GM18511 (cell line): ENCODE results near the gene INVS.
"Not testable (repeated sequence)": the region's sequence is repeated elsewhere in the genome, so short reads cannot be mapped to it uniquely, and the experiment has no call there.

Experiments used
- ATAC-seq: cut with Tn5 transposase; IDR thresholded peaks from one replicate; pipeline ENCODE4 v1.9.1; 2021; ENCODE audit warnings: mild to moderate bottlenecking, moderate library complexity; ENCODE audit not compliant: unreplicated experiment

The INVS gene, protein sequence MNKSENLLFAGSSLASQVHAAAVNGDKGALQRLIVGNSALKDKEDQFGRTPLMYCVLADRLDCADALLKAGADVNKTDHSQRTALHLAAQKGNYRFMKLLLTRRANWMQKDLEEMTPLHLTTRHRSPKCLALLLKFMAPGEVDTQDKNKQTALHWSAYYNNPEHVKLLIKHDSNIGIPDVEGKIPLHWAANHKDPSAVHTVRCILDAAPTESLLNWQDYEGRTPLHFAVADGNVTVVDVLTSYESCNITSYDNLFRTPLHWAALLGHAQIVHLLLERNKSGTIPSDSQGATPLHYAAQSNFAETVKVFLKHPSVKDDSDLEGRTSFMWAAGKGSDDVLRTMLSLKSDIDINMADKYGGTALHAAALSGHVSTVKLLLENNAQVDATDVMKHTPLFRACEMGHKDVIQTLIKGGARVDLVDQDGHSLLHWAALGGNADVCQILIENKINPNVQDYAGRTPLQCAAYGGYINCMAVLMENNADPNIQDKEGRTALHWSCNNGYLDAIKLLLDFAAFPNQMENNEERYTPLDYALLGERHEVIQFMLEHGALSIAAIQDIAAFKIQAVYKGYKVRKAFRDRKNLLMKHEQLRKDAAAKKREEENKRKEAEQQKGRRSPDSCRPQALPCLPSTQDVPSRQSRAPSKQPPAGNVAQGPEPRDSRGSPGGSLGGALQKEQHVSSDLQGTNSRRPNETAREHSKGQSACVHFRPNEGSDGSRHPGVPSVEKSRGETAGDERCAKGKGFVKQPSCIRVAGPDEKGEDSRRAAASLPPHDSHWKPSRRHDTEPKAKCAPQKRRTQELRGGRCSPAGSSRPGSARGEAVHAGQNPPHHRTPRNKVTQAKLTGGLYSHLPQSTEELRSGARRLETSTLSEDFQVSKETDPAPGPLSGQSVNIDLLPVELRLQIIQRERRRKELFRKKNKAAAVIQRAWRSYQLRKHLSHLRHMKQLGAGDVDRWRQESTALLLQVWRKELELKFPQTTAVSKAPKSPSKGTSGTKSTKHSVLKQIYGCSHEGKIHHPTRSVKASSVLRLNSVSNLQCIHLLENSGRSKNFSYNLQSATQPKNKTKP

DNA sequence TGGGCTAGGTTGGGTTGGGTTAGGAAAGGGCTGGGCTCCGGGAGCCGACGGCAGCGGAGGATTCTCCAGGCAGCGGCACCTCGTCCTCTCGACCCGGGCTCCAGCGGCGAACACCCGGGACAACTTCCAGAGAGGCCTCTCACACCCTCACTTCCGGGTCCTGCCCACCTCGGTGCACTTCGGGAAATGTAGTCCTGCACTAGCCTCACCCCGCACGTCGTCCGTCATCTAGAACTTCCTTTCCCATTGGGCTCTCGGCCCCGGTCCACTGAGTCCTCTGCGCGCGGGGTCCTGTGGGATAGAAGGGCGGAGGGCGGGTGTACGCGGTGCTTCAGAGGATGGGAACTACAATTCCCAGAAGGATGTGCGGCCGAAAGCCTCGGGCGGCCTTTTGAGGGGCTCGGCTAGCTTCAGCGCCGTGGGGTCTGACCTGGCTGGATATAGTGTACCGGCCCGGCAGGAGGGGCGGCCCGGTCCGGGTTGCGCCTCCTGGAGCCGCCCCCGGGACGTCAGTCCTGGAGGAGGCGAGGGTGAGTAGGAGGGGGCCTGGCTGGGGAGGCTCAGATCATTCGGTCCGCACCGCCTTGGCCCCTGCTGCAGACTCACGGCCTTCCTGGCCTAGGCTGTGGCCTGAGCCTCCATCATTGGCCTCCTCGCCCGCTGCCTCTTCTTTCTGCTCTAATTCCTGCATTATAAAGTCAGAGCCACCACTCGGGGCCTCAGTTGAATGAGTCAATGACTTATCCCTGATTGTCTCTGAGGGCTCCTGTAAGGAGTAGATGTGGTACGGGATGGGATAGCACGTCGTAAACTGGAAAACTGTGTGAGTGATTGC is at the start of gene INVS, which contains the start of gene ERP44:
INVS (plus strand) TSS at position 357 of the 835 bp plus-strand sequence. CDS start 5,279 bp downstream, outside the sequence.
ERP44 (minus strand) TSS at position 114 of the 835 bp plus-strand sequence. CDS start 160 bp downstream, outside the sequence.
- peak; percentile 98 for ATAC-seq

DNA sequence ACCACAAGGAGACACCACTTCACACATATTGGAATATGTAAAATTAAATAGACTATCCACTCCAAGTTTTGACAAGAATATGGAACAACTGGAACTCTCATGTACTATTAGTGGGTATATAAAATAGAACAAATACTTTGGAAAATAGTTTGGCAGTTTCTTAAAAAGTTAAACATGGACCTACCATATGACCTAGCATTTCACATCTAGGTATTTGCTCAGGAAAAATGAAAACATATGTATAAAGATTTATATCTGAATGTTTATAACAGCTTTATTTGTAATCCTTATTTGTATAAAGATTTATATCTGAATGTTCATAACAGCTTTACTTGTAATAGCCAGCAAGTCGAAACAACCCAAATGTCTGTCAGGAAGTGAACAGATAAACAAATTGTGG is 49.5 kb upstream of the INVS start:
- ATAC-seq: no peak

DNA sequence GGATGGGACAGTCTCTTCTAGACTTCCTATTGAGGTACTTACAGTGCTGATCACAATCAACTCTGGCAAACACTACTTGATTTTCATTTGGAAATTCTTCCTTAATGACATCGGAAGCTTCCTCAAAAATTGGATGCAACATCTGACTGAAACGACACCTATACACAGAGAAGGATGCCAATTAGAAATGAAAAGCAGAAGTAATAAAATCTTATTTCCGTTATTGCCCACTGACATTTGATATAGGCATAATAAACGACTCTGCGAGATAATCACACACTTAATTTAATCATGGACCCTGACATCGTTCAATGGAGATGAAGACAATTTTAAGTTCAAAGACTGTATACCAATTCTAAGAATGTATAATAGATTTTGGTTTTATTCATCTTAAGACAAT is 46.7 kb upstream of the INVS start:
- ATAC-seq: no peak

DNA sequence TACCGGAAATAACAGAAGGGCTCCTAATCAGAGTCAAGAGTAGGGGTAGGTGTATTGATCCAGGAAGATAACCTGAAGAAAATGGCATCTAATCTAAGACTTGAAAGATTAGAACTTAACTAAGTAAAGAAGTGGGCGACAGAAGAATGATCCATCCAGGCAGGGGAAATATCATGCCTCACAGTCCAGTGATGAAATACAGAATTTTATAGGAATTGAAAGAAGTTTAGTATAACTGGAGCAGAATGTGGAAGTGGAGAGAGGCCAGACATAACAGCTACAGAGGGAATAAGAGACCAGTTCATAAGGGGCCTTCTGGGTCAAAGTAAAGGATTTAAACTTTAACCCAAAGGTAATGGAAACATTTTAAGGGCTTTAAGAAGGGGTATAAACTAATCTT is 42.5 kb upstream of the INVS start:
- ATAC-seq: no peak

DNA sequence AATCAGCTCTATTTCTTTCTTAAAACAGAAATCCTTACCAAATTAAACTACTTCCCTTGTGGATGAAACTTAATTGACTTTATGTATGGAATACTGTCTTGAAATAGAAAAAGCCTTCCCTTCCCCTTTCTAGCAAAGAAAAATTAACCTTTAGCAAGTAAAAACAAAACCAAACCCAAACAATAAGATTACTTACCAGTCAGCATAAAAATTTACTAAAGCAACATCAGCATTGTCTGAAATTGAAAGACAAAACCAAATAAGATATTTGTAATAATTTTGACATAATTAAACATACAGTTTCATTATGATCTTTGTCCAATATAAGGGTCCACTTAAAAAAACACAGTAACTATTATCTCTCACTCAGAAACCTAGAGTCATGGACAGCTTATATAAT is 41.4 kb upstream of the INVS start:
- no peak for ATAC-seq

DNA sequence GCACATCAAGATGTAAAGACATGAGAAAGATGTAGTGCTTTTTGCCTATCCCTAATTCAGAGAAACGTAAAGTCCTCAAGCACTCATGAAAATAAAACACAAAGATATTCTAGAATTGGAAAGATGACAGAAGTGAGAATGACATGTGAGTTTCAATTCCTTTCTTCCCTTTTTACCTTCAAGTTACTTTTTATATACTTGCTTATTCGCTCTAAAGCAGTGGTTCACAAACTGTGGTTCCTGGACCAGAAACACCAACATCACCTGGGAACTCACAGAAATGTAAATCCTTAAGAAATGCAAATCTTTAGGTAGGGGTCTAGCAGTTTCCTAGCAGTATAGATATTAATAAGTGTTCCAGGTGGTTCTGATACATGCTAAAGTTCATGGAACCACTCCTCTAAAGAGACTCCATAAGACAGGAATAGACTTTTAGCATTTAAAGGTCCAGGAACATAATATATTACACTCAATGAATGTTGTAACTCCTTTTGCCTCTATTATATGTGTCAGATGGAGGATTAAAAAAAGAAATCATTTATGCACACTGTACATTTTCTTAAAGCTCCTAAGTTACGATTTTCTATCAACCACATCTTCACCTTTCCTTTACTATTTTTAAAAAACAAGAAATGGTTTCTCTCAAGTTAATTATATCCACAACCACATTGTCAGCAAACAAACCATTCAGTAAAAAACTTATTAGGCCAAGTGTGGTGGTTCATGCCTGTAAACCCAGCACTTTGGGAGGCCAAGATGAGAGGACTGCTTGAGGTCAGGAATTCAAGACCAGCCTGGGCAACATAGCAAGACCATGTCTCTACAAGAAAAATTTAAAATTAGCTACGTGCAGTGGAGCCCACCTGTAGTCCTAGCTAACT is 40.1 kb upstream of the INVS start:
- peak; percentile 87 for ATAC-seq

DNA sequence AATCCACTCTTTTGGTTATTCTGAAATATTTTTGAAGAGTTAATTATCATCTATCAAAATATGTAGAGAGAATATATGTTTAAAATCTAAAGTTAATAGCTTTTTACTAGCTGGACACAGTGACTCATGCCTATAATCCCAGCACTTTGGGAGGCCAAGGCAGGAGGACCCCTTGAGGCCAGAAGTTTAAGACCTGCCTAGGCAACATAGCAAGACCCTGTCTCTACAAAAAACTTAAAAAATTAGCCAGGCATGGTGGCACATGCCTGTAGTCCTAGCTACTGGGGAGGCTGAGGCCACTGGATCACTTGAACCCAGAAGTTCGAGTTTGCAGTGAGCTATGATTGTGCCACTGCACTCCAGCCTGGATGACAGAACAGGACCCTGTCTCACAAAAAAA is 36.4 kb upstream of the INVS start:
- not testable (repeated sequence) for ATAC-seq

DNA sequence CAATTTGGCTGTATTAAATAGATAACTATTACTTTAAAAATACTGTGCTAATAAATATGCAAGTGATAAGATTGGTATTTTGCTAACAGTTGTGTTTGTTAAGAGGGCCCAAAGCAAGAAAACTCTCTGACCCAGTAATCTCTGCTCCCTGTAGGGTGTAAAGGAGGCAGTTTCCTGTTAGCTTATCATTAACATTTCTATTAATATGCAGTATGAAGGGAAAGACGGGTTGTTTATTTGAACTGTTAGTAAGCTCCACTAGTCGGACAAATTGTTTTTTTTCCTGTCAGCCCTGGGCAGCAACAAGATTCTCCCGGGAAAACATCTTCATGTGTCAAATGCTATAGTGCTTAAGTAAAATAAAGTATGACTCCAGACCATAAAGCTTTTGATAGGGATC is 35.9 kb upstream of the INVS start:
- no peak for ATAC-seq

DNA sequence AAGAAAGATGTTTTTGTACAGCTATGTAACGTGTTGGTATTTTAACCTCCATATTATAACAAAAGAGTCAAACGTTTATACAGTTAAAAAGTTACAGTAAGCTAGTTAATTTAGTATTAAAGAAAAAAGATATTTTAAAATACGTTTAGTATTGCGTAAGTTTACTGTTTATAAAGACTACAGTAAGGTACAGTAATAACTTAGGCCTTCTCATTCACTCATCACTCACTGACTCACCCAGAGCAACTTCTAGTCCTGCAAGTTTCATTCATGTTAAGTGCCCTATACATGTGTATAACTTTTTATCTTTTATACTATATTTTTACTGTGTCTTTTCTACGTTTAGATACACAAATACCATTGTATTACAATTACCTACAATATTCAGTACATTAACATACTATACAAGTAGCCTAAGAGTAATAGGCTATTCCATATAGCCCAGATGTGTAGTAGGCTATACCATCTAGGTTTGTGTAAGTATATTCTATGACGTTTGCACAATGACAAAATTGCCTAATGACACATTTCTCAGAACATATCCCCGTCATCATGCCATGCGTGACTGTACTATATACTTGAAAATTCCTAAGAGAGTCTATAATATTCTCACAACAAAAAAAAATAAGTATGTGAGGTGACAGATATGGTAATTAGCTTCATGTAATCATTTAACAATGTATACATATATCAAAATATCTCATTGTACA is 34.0 kb upstream of the INVS start:
- ATAC-seq: no peak

DNA sequence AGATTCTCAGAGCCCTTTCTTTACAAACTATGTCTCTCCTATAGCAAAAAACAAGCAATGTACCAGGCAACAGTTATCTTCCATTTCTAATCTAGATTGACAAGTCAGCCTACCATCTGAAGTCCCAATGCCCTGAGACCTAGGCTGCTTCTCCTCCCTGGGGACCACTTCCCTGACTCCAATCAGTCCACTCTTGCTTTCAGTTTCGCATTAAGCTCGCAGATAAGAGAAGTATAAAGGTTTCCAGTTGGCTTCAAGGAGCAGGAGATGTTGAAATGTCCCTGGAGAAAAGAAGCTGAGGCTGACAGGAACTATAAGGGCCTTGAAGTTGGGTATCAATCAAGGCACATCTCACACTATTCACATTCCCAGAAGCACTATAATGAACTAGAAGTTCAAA is 32.5 kb upstream of the INVS start:
- peak; percentile 65 for ATAC-seq

DNA sequence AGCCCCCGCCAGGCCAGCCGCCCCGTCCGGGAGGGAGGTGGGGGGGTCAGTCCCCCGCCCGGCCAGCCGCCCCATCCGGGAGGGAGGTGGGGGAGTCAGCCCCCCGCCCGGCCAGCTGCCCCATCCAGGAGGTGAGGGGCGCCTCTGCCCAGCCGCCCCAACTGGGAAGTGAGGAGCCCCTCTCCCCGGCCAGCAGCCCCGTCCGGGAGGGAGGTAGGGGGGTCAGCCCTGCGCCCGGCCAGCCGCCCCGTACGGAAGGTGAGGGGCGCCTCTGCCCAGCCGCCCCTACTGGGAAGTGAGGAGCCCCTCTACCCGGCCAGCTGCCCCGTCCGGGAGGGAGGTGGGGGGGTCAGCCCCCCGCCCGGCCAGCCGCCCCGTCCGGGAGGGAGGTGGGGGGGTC is 31.1 kb upstream of the INVS start:
- not testable (repeated sequence) for ATAC-seq

DNA sequence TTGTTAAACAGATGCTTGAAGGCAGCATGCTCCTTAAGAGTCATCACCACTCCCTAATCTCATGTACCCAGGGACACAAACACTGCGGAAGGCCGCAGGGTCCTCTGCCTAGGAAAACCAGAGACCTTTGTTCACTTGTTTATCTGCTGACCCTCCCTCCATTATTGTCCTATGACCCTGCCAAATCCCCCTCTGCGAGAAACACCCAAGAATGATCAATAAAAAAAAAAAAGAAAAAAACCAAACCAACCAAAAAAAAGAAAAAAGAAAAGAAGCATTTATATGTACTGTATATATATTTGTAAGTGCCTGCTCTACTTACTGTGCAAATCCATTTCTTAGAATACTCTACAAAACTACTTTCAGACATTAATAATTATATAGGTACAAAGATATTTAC is 30.0 kb upstream of the INVS start:
- ATAC-seq: not testable (repeated sequence)

DNA sequence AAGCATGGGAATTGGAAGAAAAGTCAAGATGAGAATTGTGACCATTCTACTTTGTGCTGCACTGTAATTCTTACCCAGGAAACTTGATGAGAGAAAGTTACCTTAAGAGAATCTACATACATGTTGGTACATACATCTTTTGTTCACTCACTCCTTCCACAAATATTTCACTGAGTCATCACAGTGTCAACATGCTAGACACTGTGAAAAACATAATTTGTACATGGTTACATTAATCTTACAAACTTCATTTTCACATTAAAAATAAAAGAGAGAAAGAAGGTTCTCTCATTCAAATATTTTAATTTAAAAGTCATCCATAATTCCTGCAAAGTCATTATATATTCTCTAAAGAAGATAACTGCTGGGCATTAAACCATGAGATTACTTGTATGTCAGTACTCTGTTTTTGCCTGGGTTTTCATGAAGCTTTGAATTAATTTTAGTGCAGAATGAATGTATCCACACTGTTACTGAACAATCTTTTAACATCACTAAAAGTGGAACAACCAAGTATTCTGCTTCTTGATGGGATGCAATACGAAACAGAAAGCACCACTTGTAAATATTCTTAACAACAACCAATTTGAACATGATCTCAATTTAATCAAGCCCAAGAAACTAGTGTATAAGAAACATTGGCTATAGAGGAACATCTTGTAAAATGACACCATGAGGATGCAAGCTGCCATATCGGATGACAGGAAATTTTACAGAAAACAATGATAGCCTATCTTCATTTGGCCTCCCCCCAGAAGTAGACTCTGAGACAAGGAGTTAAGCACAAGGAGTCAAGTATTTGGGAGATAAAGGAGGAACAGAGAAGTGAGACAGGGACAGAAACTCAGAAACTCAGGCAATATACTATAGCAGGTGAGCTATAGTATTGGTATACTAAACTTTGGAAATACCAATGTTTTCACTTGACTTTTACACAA is 28.7 kb upstream of the INVS start:
- no peak for ATAC-seq

DNA sequence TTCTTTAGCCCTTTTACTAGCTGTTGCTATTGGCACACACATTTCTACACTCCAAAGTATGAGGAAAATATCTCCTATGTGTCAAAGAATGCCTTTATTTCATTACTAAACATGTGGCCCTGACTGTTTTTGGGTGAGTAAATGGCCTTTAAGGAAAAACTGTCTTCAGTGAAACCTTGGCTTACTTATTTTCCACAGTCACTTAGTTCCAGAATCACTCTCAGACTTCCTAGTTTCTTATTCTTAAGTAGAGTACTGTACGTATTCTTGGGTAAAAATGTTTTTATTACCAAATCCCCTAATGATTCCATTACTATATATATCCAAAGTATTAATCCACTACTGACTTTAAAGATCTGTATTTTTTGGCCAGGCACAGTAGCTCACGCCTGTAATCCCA is 27.8 kb upstream of the INVS start:
- no peak for ATAC-seq

DNA sequence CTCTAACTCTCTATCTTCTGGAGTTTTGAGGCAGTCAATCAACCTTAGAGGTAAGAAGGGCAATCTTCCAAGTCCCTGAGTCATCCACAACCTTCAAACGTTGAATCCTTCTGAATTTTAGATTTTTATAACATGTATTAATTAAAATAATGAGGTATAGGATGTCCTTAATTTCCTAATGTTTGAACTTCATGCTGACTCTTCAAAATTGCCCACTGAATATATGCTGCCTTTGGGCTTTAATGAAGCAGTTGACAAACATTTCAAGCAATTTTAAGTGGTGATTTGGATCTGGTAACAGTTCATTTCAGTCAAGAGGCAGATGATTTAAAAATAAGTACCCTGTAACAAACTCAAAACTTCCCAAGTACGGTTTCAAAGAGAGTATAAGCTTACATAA is 26.2 kb upstream of the INVS start:
- ATAC-seq: no peak

DNA sequence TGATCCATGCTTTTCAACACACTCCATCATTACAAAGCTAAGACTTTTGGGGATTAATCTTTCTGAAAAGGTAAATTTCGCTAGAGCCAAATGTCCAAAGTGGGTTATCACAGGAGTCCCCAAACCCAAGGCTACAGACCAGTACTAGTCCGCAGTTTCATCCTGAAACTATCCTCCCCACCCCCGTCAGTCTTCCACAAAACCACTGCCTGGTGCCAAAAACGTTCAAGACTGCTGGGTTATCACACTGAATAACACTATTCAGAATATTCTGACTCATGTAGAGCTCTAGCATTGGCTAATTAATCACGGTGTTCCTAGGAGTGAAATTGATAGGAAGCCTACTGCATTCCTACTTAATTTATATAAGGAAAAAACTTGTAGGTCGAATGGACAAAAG is 24.9 kb upstream of the INVS start:
- no peak for ATAC-seq

DNA sequence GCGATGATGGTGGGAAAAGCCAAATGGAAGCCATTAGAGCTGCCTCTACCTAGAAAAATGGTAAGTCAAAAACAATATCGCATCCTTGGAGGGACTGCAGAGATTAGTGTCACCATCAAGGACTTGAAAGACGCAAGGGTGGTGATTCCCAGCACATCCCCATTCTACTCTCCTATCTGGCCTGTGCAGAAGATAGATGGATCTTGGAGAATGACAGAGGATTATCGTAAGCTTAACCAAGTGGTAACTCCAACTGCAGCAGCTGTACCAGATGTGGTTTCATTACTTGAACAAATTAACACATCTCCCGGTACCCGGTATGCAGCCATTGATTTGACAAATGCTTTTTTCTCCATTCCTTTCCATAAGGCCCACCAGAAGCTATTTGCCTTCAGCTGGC is 24.1 kb upstream of the INVS start:
- no peak for ATAC-seq

DNA sequence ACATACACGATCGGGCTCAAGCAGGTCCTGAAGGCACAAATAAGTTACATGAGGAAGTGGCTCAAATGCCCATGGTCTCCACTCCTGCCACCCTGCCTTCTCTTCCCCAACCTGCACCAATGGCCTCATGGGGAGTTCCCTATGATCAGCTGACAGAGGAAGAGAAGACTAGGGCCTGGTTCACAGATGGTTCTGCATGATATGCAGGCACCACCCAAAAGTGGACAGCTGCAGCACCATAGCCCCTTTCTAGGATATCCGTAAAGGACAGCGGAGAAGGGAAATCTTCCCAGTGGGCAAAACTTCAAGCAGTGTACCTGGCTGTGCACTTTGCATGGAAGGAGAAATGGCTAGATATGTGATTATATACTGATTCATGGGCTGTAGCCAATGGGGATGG is 22.8 kb upstream of the INVS start:
- ATAC-seq: not testable (repeated sequence)
